HG03060 (cell line): ENCODE results near the gene HPX.
"Not testable (repeated sequence)": the region's sequence is repeated elsewhere in the genome, so short reads cannot be mapped to it uniquely, and the experiment has no call there.

Source experiments
- ATAC-seq: cut with Tn5 transposase; IDR thresholded peaks from one replicate; pipeline ENCODE4 v1.9.1; 2021; ENCODE audit warnings: low read depth, moderate number of reproducible peaks; ENCODE audit not compliant: unreplicated experiment

The HPX gene

DNA sequence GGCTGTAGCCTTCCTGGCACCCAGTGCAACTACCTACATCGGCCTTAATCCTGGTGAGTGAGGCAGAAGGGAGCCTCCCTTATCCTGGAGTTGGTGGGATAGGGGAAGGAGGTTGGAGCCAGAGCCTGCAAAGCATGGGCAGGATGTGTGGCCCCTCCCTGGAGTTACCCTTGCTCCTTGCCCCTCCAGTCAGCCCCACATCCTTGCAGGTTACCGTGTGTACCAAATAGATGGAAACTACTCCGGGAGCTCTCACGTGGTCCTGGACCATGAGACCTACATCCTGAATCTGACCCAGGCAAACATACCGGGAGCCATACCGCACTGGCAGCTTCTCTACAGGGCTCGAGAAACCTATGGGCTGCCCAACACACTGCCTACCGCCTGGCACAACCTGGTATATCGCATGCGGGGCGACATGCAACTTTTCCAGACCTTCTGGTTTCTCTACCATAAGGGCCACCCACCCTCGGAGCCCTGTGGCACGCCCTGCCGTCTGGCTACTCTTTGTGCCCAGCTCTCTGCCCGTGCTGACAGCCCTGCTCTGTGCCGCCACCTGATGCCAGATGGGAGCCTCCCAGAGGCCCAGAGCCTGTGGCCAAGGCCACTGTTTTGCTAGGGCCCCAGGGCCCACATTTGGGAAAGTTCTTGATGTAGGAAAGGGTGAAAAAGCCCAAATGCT is 46.7 kb downstream of the HPX start:
- ATAC-seq = no peak

DNA sequence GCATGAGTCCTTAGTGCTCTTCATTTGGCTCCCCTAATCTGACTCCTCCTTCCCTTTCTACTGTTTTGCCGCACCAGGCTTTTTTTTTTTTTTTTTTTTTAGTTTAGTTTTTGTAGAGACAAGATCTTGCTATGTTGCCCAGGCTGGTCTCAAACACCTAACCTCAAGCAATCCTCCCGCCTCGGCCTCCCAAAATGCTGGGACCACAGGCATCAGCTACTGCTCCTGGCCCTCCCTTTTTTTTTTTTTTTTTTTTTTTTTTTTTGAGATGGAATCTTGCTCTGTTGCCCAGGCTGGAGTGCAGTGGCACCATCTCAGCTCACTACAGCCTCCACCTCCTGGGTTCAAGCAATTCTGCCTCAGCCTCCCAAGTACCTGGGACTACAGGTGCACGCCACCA is 48.5 kb downstream of the HPX start:
- ATAC-seq = not testable (repeated sequence)

DNA sequence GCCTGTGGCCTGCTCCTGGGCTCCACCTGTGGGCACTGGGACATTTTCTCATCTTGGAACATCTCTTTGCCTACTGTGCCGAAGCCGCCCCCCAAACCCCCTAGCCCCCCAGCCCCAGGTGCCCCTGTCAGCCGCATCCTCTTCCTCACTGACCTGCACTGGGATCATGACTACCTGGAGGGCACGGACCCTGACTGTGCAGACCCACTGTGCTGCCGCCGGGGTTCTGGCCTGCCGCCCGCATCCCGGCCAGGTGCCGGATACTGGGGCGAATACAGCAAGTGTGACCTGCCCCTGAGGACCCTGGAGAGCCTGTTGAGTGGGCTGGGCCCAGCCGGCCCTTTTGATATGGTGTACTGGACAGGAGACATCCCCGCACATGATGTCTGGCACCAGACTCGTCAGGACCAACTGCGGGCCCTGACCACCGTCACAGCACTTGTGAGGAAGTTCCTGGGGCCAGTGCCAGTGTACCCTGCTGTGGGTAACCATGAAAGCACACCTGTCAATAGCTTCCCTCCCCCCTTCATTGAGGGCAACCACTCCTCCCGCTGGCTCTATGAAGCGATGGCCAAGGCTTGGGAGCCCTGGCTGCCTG is 49.2 kb downstream of the HPX start:
- ATAC-seq = no peak

DNA sequence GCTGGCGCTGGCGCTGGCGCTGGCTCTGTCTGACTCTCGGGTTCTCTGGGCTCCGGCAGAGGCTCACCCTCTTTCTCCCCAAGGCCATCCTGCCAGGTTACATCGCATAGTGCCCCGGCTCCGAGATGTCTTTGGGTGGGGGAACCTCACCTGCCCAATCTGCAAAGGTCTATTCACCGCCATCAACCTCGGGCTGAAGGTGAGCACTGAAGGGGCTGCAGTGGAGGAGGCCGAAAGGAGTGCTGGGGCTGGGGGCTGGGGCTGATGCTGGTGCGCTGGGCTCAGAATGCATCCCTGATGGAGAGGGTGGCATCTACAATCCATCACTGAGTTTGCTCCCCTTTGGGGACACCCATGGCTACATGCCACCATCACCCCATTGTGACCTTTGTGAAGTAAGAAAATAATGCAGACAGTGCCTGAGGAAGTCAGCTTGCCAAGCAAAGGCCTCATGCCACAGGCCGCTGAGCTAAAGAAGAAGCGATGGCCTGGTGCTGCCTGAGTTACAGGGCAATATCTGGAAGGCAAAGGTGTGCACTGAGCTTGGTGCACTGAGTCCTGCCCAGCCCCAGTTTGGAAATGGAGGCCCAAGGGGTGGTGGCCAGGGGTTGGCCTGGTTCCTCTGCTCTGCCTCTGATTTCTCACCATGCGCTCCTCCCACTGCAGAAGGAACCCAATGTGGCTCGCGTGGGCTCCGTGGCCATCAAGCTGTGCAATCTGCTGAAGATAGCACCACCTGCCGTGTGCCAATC is 49.9 kb downstream of the HPX start:
- no peak for ATAC-seq

DNA sequence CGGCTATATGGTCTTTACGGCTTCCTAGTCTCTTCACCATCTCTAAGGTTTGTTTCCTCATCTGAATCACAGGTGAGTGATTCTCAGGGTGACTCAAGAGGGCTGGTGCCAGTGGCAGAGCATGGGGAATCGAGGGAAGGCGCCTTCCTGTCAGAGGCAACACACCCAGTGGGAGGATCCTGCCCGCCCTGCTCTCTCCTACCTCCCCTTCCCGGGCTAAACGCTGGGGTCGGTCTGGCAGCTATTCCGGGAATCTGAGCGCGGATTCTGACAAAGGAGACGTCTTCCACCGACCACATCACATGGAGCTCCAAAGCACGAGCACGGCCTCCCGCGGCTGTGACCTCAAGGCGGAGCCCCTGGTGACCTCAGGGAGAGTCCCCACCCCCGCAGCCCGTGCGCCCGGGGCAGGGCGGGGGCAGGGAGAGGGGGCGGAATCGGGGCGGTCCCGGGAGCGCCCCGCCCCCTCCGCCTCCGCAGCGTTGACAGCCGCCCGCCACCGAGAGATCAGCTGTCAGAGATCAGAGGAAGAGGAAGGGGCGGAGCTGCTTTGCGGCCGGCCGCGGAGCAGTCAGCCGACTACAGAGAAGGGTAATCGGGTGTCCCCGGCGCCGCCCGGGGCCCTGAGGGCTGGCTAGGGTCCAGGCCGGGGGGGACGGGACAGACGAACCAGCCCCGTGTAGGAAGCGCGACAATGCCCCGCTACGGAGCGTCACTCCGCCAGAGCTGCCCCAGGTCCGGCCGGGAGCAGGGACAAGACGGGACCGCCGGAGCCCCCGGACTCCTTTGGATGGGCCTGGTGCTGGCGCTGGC is 50.7 kb downstream of the HPX start, which contains the start of gene SMPD1:
Gene SMPD1, plus strand, starts transcription at position 570 of the 813 bp plus-strand sequence. Its CDS starts 125 bp downstream, at position 695.
- peak; percentile 85 for ATAC-seq

DNA sequence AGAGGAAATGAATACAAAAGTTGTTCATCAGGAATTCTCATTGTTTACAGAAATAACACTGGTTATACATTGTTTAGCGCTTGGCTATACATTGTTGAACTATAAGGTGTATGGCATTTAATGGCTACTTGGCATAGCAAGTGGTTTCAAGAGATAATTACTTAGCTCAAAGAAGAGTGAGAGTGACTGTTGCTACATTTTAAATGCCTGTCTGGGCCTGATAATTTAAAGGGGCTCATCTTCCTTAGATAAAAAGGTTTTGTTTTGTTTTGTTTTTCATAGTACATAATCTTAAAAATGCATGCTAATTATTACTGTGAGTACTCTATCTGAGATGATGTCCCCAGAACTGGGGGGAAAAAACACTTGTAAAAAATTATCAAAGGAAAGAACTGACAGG is 52.0 kb downstream of the HPX start:
- no peak for ATAC-seq

DNA sequence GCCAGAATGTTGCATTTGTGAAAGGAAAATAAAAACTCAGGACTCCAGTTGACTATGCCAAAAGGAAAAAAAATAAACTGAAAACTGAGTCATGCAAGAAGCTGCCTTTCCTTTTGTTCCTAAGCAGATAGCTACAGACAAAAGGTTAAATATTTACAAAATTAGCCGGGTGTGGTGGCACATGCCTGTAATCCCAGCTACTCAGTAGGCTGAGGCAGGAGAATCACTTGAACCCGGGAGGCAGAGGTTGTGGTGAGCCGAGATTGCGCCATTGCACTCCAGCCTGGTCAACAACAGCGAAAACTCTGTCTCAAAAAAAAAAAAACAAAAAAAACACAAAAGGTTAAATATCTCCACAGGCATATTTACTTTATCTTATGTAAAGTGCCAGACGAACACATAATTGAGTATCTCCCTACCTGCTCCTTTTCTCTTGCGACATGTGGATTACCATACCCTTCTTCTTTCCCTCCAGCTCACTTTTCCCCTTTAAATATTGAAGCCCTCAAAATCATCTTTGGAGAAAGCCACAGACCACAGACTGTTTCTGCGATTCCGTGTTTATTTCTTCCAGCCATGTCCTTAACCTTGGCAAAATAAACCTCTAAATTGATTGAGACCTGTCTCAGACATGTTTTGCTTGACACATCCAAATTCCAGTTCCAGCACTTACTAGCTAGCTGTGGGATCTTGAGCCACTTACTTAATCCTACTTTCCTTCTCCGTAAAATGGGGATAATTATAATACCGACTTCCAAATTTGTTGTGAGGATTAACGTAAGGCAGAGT is 52.8 kb downstream of the HPX start:
- no peak for ATAC-seq

DNA sequence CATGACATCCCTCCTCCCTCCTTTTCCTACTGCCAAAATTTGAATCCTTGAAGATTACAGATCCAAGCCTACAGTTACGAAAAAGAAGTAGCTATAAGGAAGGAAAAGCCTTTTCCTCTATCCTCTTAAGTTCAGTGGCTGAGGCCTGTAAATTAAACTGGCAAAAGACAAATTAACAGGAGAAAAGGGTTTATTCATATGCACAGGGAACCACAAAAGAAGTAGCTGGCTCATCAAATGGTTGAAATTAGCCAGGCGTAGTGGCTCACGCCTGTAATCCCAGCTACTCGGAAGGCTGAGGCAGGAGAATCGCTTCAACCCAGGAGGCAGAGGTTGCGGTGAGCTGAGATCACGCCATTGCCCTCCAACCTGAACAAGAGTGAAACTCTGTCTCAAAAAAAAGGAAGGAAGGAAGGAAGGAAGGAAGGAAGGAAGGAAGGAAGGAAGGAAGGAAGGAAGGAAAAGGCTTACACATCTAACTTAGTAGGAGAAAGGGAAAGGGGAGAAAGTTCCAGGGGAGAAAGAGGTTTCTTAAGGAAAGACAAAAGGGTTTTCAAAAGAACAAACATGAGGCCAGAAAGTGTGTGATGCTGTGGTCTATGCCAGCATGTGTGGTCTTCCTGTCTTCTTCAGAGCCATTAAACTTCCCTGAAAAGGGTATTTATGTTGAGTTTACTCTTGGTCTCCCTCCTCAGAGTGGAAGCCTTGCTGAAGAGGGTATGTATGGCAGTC is 55.6 kb downstream of the HPX start:
- no peak for ATAC-seq
